Measurements from ENCODE around the gene ACTL7A. TPM values are rescaled to one million over a fixed set of nuclear protein-coding genes. Genes with fewer than 3 reads are reported as not detected.

ACTL7A gene
- total RNA-seq, 4 donors from 2014 or later = not detected

DNA sequence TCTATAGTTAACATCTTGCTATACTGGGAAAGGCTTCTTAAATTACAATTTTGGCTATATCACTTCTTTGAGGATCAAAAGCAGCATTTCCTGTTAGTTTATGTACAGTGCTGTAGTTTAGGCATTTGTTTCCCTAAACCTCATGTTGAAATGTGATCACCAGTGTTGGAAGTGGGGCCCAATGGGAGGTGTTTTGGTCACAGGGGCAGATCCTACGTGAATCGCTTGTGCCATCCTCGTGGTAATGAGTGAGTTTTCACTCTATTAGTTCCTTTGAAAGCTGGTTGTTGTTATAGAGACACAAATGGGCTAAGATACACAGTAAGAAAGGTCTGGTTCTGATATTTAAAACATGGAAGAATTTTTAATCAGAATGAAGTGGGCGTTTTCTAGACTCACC, 5.8 kb downstream of the ACTL7A start:
- peaks cover 0 to 17% (median 5%) of the 10 kb centered on the region in 4 donors for H3K36me3 ChIP-seq
- WGBS, 2 donors (ENCODE audit: low coverage in 1 of 2) = 83 to 94% methylated on average over 1 to 4 of the region's 4 CpGs

DNA sequence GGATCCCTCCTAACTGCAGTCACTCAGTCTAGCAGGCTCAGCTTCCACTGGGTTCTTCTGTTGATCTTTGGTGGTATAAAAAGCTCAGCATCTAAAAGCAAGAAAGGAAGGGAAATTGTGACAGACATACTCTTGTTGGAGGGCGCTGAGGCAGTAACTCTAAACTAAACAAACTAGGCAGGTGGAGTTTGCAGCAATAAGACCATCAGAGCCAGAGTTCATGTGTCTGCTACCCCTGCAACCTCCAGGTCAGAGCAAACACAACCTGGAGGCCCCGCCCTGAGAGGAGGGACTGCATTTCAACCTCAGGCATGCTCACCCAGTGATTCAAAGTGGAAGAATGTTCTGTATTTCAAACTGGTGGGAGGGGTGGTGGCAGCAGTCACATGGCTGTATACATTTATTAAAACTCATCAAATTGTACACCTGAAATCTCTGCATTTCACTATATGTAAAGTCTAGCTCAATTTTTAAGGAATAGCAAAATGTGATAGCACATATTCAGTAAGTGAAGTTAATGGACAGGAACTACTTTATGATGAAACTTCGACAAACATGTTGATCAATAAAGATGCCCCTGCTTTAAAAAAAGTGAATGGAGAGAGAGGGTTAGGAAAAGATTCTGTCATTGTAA, 7.1 kb downstream of the ACTL7A start:
- Histone ChIP-seq H3K4me1 (no peaks in the 10 kb centered on the region), H3K9me3 (no peaks in the 10 kb centered on the region), H3K4me3 (no peak overlapping the region), H3K36me3 (peaks cover 0 to 31% (median 12%) of the 10 kb centered on the region in 4 donors), H3K27me3 (no peaks in the 10 kb centered on the region), H3K27ac (no peak overlapping the region)
- intact Hi-C loops (cut with DNase I; ENCODE audit: low total_unique reads) (no loop called here), in situ Hi-C loops (cut with MboI; ENCODE audit: low pct_ligation_motif_present in 1 of 4, low pct_unique_long_range_greater_than_20kb in 1 of 4, low sequenced_read_pairs in 3 of 4) (loop anchor here in 1 of 4 donors (25.0 kb wide), 1 partner anchor 93 kb away; no protein-coding TSS in a partner anchor)
- DNase-seq = no peak
- 71 to 83% methylated on average over 2 to 3 of the region's 3 CpGs for WGBS, 2 donors (ENCODE audit: low coverage in 1 of 2)
- TF ChIP-seq, protein P1, sequence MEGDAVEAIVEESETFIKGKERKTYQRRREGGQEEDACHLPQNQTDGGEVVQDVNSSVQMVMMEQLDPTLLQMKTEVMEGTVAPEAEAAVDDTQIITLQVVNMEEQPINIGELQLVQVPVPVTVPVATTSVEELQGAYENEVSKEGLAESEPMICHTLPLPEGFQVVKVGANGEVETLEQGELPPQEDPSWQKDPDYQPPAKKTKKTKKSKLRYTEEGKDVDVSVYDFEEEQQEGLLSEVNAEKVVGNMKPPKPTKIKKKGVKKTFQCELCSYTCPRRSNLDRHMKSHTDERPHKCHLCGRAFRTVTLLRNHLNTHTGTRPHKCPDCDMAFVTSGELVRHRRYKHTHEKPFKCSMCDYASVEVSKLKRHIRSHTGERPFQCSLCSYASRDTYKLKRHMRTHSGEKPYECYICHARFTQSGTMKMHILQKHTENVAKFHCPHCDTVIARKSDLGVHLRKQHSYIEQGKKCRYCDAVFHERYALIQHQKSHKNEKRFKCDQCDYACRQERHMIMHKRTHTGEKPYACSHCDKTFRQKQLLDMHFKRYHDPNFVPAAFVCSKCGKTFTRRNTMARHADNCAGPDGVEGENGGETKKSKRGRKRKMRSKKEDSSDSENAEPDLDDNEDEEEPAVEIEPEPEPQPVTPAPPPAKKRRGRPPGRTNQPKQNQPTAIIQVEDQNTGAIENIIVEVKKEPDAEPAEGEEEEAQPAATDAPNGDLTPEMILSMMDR (IDR thresholded peaks at IDR 0.05) = no peak
- TF ChIP-seq POLR2A (IDR thresholded peaks at IDR 0.05) (no peak), POLR2AphosphoS5 (IDR thresholded peaks at IDR 0.05) (no peak), EP300 (IDR thresholded peaks at IDR 0.05; ENCODE audit: low read depth) (no peak)

More for the DNA sequence above, 5.8 kb downstream of the ACTL7A start:
- Histone ChIP-seq H3K4me3 (no peak overlapping the region), H3K27me3 (no peaks in the 10 kb centered on the region), H3K27ac (no peak overlapping the region), H3K4me1 (no peaks in the 10 kb centered on the region), H3K9me3 (no peaks in the 10 kb centered on the region)
- TF ChIP-seq EP300 (IDR thresholded peaks at IDR 0.05; ENCODE audit: low read depth) = no peak
- TF ChIP-seq POLR2A (IDR thresholded peaks at IDR 0.05) = no peak
- TF ChIP-seq, protein P1 (IDR thresholded peaks at IDR 0.05) = no peak
- DNase-seq = no peak
- in situ Hi-C loops (cut with MboI; ENCODE audit: low pct_ligation_motif_present in 1 of 4, low pct_unique_long_range_greater_than_20kb in 1 of 4, low sequenced_read_pairs in 3 of 4) = loop anchor here in 1 of 4 donors (25.0 kb wide), 1 partner anchor 94 kb away; no protein-coding TSS in a partner anchor
- intact Hi-C loops (cut with DNase I; ENCODE audit: low total_unique reads) = no loop called here

DNA sequence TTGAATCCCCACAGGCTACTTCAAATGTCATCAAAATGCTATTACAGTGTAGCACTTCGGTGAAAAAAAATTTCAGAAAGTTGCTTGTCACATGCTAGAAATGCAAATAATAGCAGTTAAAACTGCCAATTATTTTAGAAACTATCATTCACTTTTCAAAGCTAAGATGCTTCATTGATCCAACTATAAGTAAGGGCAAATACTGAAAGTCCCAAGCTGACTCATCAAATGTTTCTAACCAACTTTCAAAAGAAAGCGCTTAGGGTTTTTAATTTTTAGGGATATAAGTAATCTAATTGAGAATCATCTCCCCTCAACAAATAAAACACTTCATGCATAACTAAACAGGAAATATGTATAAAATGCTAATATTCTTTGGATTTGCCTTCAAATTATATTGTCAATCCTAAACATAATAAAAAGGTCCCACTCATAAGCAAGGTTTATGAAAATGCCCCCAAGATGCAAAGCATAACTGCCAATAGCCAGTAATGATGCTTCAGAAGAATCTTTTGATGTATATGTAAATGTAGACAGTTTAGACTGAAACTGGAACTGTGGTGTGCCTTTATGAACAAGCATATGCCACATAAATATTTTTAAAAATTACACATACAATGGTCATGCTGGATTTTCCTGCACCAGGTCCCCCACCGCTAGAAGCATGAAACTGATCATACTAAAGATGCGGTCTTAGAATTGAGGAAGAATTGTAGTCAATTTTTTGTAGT, 12.2 kb downstream of the ACTL7A start:
- no peak for TF ChIP-seq POLR2AphosphoS5 (IDR thresholded peaks at IDR 0.05)
- TF ChIP-seq, protein P1 (IDR thresholded peaks at IDR 0.05) = no peak
- TF ChIP-seq POLR2A (IDR thresholded peaks at IDR 0.05) = no peak
- TF ChIP-seq EP300 (IDR thresholded peaks at IDR 0.05; ENCODE audit: low read depth) = no peak
- H3K27me3 ChIP-seq = no peaks in the 10 kb centered on the region
- H3K9me3 ChIP-seq = no peaks in the 10 kb centered on the region
- DNase-seq = no peak
- intact Hi-C loops (cut with DNase I; ENCODE audit: low total_unique reads) (no loop called here), in situ Hi-C loops (cut with MboI; ENCODE audit: low pct_ligation_motif_present in 1 of 4, low pct_unique_long_range_greater_than_20kb in 1 of 4, low sequenced_read_pairs in 3 of 4) (loop anchor here in 1 of 4 donors (25.0 kb wide), 1 partner anchor 88 kb away; no protein-coding TSS in a partner anchor)
- 82 to 94% methylated on average over 3 to 4 of the region's 4 CpGs for WGBS, 2 donors (ENCODE audit: low coverage in 1 of 2)
- H3K36me3 ChIP-seq = peaks cover 0 to 69% (median 29%) of the 10 kb centered on the region in 4 donors
- no peak overlapping the region for H3K4me3 ChIP-seq
- no peak overlapping the region for H3K27ac ChIP-seq
- H3K4me1 ChIP-seq = no peaks in the 10 kb centered on the region

DNA sequence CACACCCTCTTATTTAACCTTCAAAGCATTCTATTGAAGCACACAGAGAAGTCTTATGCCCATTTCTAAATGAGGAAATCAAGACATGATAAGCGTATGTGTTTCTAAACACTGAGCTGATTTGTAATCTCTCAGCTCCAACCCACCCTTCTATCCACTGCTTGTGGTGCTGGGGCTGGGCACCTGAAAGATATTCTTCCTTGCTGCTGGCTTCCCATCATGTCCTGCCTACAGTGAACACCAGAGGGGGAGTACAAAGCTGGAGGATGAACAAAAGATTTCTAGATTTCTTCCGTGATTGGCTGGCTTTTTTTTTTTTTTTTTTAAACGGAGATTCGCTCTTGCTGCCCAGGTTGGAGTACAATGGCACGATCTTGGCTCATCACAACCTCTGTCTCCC, 14.4 kb downstream of the ACTL7A start:
- Histone ChIP-seq H3K9me3 (no peaks in the 10 kb centered on the region), H3K4me3 (no peak overlapping the region), H3K4me1 (no peaks in the 10 kb centered on the region), H3K36me3 (peaks cover 0 to 70% (median 34%) of the 10 kb centered on the region in 4 donors), H3K27ac (no peak overlapping the region), H3K27me3 (no peaks in the 10 kb centered on the region)
- no peak for DNase-seq
- in situ Hi-C loops (cut with MboI; ENCODE audit: low pct_ligation_motif_present in 1 of 4, low pct_unique_long_range_greater_than_20kb in 1 of 4, low sequenced_read_pairs in 3 of 4) = no loop called here
- TF ChIP-seq POLR2A (IDR thresholded peaks at IDR 0.05) = no peak
- intact Hi-C loops (cut with DNase I; ENCODE audit: low total_unique reads) = no loop called here
- 90 to 95% methylated on average over 4 to 5 of the region's 5 CpGs for WGBS, 2 donors (ENCODE audit: low coverage in 1 of 2)

All from transverse colon (tissue), 4 donors.